Loucy (cell line): Measurements from ENCODE around the gene SCNN1A.

ENCODE experiments used
- EZH2phosphoT487 ChIP-seq: fragments of 200-600 bp; IDR thresholded peaks from 2 replicates; pipeline ENCODE4 v1.6.1; 2018; ENCODE audit warnings: antibody characterized with exemption, mild to moderate bottlenecking, moderate library complexity, borderline replicate concordance
- TF ChIP-seq, protein P1 (sequence below): fragments of 200-600 bp; sonication (generic); conservative IDR thresholded peaks from 2 replicates; pipeline ENCODE4 v1.5.1; 2014; ENCODE audit warnings: mild to moderate bottlenecking, antibody characterized with exemption, low read length

DNA sequence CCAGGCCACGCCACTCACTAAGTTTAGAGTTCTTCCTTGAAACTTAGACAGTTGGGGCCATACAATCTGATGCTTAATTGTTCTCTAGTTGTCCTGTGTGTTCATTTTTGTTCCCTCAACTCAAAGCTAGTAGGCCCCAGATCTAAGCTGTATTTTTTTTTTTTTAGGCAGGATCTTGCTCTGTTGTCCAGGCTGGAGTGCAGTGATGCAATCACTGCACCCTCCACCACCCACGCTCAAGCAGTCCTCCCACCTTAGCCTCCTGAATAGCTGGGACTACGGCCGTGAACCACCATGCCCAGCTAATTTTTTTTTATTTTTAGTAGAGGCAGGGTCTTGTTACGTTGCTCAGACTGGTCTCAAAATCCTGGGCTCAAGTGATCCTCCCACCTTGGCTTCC, 41.0 kb downstream of the SCNN1A start:
- TF ChIP-seq, protein P1, sequence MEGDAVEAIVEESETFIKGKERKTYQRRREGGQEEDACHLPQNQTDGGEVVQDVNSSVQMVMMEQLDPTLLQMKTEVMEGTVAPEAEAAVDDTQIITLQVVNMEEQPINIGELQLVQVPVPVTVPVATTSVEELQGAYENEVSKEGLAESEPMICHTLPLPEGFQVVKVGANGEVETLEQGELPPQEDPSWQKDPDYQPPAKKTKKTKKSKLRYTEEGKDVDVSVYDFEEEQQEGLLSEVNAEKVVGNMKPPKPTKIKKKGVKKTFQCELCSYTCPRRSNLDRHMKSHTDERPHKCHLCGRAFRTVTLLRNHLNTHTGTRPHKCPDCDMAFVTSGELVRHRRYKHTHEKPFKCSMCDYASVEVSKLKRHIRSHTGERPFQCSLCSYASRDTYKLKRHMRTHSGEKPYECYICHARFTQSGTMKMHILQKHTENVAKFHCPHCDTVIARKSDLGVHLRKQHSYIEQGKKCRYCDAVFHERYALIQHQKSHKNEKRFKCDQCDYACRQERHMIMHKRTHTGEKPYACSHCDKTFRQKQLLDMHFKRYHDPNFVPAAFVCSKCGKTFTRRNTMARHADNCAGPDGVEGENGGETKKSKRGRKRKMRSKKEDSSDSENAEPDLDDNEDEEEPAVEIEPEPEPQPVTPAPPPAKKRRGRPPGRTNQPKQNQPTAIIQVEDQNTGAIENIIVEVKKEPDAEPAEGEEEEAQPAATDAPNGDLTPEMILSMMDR, result no peak
- no peak for TF ChIP-seq EZH2phosphoT487
